Motor neuron (in vitro differentiated cells): ENCODE data around the gene PLPPR2. TPM values are rescaled to one million over a fixed set of nuclear protein-coding genes. Genes with fewer than 3 reads are reported as not detected.
"Not testable (repeated sequence)": the region's sequence is repeated elsewhere in the genome, so short reads cannot be mapped to it uniquely, and the experiment has no call there.

ENCODE experiments used
- ATAC-seq, 8 experiments: fragments of 200-7000 bp; cut with Tn5 transposase; replicated peaks in 6 of 8; 2 replicates each; pipeline ENCODE4 v1.8.0; 2021; ENCODE audit warnings: mild to moderate bottlenecking in 8 of 8, moderate library complexity in 8 of 8
- H3K27ac ChIP-seq, 2 donors: fragments of 250-450 bp; sonication (Bioruptor Pico); 2 replicates each; pipeline ENCODE4 v1.9.0; 2021; ENCODE audit warnings: antibody characterized with exemption in 2 of 2, mild to moderate bottlenecking in 2 of 2, moderate library complexity in 1 of 2
- H3K4me1 ChIP-seq, 2 donors: fragments of 250-450 bp; sonication (Bioruptor Pico); replicated peaks in 1 of 2; 2 replicates each; pipeline ENCODE4 v1.6.1; 2021; ENCODE audit warnings: antibody characterized with exemption in 2 of 2, mild to moderate bottlenecking in 2 of 2, moderate library complexity in 1 of 2
- H3K4me3 ChIP-seq, 5 donors: fragments of 250-450 bp; sonication (Bioruptor Pico); 2 replicates each; pipeline ENCODE4 v1.9.0; 2021; ENCODE audit warnings: antibody characterized with exemption in 5 of 5, mild to moderate bottlenecking in 5 of 5, moderate library complexity in 4 of 5
- WGBS, 10 experiments: fragments of 450-650 bp; shearing (Covaris generic); methylation state at CpG; one replicate each; pipeline ENCODE4 v1.0.0; 2022; 5-methylcytosine and 5-hydroxymethylcytosine counted together
- in situ Hi-C, 9 experiments: fragments of 400-800 bp; cut with MboI; loops; one replicate each; pipeline ENCODE4 v1.15.0; 2021; ENCODE audit warnings: low sequenced_read_pairs in 9 of 9, low pct_unique_long_range_greater_than_20kb in 2 of 9; ENCODE audit not compliant: unreplicated experiment in 9 of 9
- total RNA-seq, 8 experiments: library from RNA; unstranded; fragments of 300-600 nt; gene quantifications; 2 replicates each; pipeline versions ENCODE4 v1.2.3 to v1.2.4, GENCODE V29; 2022

Gene PLPPR2
- total RNA-seq, 8 experiments from 2014 or later: 21.5 to 46.5 (median 28.0) TPM

DNA sequence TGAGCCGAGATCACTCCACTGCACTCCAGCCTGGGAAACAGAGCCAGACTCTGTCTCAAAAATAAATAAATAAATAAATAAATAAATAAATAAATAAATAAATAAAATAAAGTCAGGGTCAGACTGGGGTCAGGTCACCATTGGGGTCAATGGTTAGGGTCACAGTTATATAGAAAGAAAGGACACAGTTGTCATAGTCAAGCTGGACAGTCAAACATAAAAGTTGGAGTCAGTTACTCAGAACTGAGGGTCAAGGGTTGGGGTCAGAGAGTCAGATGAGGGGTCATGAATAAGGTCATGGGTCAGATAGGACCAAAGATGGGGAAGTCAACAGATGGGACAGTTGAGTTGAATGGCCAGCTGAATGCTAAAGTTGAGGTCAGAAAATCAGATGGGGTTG lies 45.6 kb downstream of the PLPPR2 start:
- Histone ChIP-seq H3K4me1 (peaks cover 0 to 2% of the 10 kb centered on the region in 2 donors), H3K4me3 (no peak overlapping the region), H3K27ac (no peak overlapping the region)
- 18 to 86% (median 71%) methylated on average over 1 of the region's 1 CpG; no CpG with 5 or more reads in 4 of the 10 experiments for WGBS, 10 experiments
- no peak for ATAC-seq
- in situ Hi-C loops: no loop called here

DNA sequence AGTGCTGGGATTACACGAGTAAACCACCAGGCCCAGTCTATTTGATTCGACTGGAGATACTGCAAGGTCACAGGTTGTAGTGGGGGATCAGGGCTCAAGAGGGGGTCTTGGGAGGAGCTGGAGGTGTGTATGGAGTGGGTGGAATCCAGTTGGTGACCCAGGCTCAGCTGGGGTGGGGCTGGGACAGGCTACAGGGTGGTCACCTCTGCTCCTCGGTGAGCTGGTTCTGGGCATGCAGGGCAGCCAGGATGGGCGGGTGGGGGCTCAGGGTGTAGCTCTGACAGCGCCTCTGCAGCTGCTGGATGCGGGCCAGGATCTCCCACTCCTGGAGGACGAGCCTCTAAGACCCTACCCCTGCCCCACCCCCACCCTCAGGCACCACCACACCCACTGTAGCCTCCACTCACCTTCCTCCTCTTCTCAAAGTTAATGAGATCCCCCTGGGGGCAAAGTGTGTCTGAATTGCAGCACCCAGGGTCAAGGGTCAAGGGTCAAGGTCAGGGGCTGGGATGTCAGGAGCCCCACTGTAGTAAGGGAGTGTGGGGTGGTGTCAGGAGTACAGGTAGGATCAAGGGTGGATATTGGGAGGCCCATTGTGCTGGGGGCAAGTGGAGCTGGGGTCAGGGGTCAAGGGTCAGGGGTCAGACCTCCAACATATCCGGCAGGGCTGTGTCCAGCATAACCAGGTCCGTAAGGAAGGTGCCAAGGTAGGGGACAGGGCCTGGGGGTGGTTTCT lies 46.7 kb downstream of the PLPPR2 start:
- no peak overlapping the region for H3K27ac ChIP-seq
- H3K4me1 ChIP-seq: peaks cover 0 to 2% of the 10 kb centered on the region in 2 donors
- 87 to 100% (median 100%) methylated on average over 1 to 3 of the region's 9 CpGs; no CpG with 5 or more reads in 7 of the 10 experiments for WGBS, 10 experiments
- H3K4me3 ChIP-seq: no peak overlapping the region
- in situ Hi-C loops: no loop called here
- no peak for ATAC-seq

DNA sequence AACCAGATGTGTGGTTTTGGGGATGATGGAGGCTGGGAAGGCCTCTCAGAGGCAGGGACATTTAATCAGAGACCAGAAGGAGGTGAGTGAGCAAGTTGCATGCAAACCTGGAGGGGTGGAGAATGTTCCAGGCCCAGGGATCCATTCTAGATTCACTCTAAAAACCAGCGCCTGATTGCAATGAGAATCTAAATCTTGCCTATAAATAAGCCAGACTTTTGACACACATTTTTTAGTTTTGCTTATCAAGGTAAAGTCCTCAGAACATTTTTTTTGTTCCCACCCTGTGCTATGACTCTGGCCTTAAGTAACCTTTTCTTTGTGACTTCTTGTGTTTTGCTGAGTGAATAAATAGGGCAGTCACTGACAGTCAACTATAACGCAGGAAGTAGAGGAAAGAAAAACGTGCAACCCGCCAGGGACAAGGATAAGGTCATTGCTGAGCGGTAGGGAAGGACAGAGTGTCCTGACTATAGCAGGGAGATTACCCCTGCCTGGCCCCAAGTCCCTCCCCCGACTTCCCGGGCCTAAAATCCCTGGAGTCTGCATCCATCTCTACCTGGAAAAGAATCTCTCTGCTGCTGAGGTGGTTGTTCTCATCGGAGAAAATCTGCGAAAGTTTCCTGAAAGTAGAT lies 49.5 kb downstream of the PLPPR2 start:
- no peak overlapping the region for H3K4me3 ChIP-seq
- H3K4me1 ChIP-seq: no peaks in the 10 kb centered on the region
- peak in 2 of 8 experiments; percentile 32 to 41 for ATAC-seq
- H3K27ac ChIP-seq: no peak overlapping the region
- in situ Hi-C loops: no loop called here
- WGBS, 10 experiments: 10 to 67% (median 42%) methylated on average over 2 to 6 of the region's 9 CpGs; no CpG with 5 or more reads in 3 of the 10 experiments

DNA sequence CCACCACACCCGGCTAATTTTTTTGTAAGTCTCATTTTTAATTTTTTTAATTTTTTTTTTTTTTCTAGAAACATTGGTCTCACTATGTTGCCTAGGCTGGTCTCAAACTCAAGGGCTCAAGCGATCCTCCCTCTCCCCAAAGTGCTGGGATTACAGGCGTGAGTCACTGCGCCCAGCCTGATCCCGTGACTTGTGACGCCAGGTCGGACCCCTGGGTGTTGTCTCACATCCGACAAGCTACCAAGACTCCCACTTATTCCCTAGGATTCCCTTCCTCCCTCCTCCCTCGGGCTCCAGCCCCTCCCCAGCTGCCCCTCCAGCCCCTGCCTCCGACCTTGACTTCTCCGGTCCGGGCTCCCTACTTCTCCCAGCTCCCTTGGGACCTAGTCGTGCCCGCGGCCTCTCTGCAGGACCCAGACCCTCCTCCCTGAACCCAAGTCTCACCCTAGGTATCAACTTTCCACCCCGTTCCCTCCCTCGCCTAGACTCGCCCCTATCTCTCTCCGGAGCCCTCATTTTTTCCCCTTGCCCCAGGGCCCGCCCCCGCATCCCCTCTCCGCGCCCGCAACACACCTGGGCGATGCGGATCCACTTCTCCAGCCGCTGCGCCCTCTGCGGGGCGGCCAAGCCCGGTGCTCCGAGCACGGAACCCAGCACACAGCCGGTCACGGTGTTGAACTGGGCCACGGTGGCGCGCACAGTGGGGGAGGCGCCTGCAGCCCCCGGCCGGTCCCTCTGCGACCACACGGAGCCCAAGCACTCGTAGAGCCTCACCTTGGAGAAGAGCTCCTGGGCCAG lies 50.8 kb downstream of the PLPPR2 start:
- in situ Hi-C loops: no loop called here
- WGBS, 10 experiments: 33 to 100% (median 89%) methylated on average over 1 to 8 of the region's 44 CpGs; no CpG with 5 or more reads in 2 of the 10 experiments
- Histone ChIP-seq H3K4me3 (no peak overlapping the region), H3K4me1 (no peaks in the 10 kb centered on the region), H3K27ac (no peak overlapping the region)
- peak in 5 of 8 experiments; percentile 19 to 85 (median 47) for ATAC-seq

DNA sequence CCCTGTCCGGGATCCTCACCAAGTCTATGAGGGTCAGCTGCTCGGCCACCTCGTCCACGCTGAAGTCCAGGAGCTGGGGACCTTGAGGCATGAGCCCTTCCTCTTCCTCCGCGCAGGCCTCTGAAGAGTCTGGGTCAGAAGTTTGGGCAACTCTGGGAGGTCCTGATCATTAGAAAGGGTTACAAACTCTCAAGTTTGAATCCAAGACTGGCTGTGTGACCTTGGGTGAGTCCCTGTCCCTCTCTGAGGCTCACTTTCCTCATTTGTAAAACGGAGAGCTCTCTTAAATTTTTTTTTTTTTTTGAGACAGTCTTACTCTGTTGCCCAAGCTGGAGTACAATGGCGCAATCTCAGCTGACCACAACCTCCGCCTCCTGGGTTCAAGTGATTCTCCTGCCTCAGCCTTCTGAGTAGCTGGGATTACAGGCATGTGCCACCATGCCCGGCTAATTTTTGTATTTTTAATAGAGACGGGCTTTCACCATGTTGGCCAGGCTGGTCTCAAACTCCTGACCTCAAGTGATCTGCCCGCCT lies 51.5 kb downstream of the PLPPR2 start:
- in situ Hi-C loops: not testable (repeated sequence)

DNA sequence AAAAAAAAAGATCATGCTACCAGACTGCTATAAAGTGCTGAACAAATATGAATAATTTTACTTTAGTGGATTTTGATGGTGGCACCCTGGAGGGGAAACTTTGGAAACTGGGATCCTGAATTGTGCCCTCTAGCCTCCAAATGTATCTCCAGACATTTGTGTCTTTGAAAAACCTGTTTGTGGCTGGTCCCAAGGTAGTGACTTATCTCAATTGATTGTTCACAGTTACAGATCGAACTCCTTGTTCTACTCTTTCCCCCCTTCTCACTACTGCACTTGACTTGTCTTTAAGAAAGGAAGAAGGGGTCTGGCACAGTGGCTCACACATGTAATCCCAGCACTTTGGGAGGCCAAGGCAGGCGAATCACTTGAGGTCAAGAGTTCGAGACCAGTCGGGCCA lies 53.4 kb downstream of the PLPPR2 start:
- ATAC-seq: no peak
- no peaks in the 10 kb centered on the region for H3K4me1 ChIP-seq
- H3K4me3 ChIP-seq: no peak overlapping the region
- WGBS, 10 experiments: 71 to 100% (median 79%) methylated on average over 1 to 4 of the region's 4 CpGs; no CpG with 5 or more reads in 2 of the 10 experiments
- in situ Hi-C loops: no loop called here
- no peak overlapping the region for H3K27ac ChIP-seq

More for the DNA sequence above, 51.5 kb downstream of the PLPPR2 start:
- WGBS, 10 experiments: 52 to 100% (median 79%) methylated on average over 1 to 8 of the region's 12 CpGs; no CpG with 5 or more reads in 2 of the 10 experiments
- not testable (repeated sequence) for H3K4me1 ChIP-seq, H3K4me3 ChIP-seq, ATAC-seq, H3K27ac ChIP-seq

DNA sequence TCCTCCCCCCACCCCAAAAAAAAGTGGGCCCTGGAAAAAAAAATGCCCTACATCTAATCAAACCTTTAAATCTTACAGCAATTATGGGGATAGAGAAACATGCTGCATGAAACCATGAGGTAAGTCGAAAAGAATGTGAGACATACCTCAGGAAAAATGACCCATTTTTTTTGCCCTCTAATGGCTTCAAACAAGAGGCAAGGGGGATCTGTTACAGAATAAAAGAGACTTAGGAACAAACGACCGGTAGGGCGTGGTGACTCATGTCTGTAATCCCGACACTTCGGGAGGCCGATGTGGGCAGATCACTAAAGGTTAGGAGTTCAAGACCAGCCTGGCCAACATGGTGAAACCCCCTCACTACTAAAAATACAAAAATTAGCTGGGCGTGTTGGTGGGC lies 55.5 kb downstream of the PLPPR2 start:
- 23 to 100% (median 65%) methylated on average over 1 to 7 of the region's 8 CpGs; no CpG with 5 or more reads in 1 of the 10 experiments for WGBS, 10 experiments

DNA sequence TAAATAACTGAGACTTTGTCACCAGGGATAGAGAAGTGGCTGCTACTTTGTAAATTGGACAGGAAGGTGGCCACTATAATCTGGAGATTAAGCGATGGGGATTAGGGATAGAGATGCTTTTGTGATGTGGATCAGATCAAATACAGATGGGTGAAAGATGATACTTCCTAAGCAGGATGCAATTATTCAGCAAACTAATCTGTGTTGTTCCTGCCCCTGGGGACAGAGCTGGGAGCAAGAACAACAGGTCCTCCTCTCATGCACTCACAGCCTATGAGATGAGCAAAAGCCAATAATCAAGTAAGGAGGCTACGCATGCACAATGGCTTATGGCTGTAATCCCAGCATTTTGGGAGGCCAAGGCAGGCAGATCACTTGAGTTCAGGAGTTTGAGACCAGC lies 59.3 kb downstream of the PLPPR2 start:
- in situ Hi-C loops: no loop called here
- WGBS, 10 experiments: 50 to 83% (median 76%) methylated on average over 1 to 2 of the region's 2 CpGs; no CpG with 5 or more reads in 7 of the 10 experiments
- Histone ChIP-seq H3K27ac (no peak overlapping the region), H3K4me3 (no peak overlapping the region), H3K4me1 (peaks cover 0 to 9% of the 10 kb centered on the region in 2 donors)
- ATAC-seq: peak in 2 of 8 experiments; percentile 63 to 65

More for the DNA sequence above, 55.5 kb downstream of the PLPPR2 start:
- no peak overlapping the region for H3K4me3 ChIP-seq
- H3K27ac ChIP-seq: no peak overlapping the region
- H3K4me1 ChIP-seq: no peaks in the 10 kb centered on the region
- ATAC-seq: no peak
- in situ Hi-C loops: no loop called here

Other genes with a start within 250 kb of the PLPPR2 start
- gene SPC24, start 199.7 kb upstream of the PLPPR2 start, total RNA-seq: 10 to 100 TPM in 3 of 8 experiments, 1 to 10 TPM in 4, under 1 TPM in 1; 0.36 to 34.9 (median 2.6) TPM
- gene KANK2, start 157.9 kb upstream of the PLPPR2 start, total RNA-seq: 10 to 100 TPM in 5 of 8 experiments, 1 to 10 TPM in 3; 3.3 to 82.6 (median 30.3) TPM
- under 1 TPM in 2 of 8 experiments, not detected in 6; 0.49 to 0.85 TPM for gene ANGPTL8, start 115.8 kb upstream of the PLPPR2 start, total RNA-seq
- 10 to 100 TPM in 6 of 8 experiments, 1 to 10 TPM in 2; 5.4 to 60.0 (median 14.7) TPM for gene DOCK6, start 92.9 kb upstream of the PLPPR2 start, total RNA-seq
- not detected for gene TSPAN16, start 59.3 kb upstream of the PLPPR2 start, total RNA-seq
- gene RAB3D, start 15.8 kb upstream of the PLPPR2 start, total RNA-seq: 10 to 100 TPM in 4 of 8 experiments, 1 to 10 TPM in 4; 7.6 to 21.6 (median 10.7) TPM
- gene TMEM205, start 9.2 kb upstream of the PLPPR2 start, total RNA-seq: 100 to 1,000 TPM in 3 of 8 experiments, 10 to 100 TPM in 5; 72.1 to 148 (median 92.9) TPM
- 10 to 100 TPM in 5 of 8 experiments, 1 to 10 TPM in 3; 4.4 to 22.3 (median 14.4) TPM for gene CCDC159, start 8.9 kb upstream of the PLPPR2 start, total RNA-seq
- gene SWSAP1, start 19.2 kb downstream of the PLPPR2 start, total RNA-seq: 1 to 10 TPM; 1.7 to 4.0 (median 2.2) TPM
- 1 to 10 TPM; 1.7 to 6.1 (median 3.4) TPM for gene EPOR, start 28.9 kb downstream of the PLPPR2 start, total RNA-seq
- gene RGL3, start 63.9 kb downstream of the PLPPR2 start, total RNA-seq: 1 to 10 TPM in 5 of 8 experiments, under 1 TPM in 3; 0.60 to 3.1 (median 1.2) TPM
- gene ODAD3, start 79.7 kb downstream of the PLPPR2 start, total RNA-seq: 1 to 10 TPM in 5 of 8 experiments, under 1 TPM in 3; 0.45 to 5.1 (median 1.6) TPM
- 100 to 1,000 TPM; 160 to 255 (median 196) TPM for gene PRKCSH, start 80.2 kb downstream of the PLPPR2 start, total RNA-seq
- gene ELAVL3, start 125.6 kb downstream of the PLPPR2 start, total RNA-seq: 10 to 100 TPM in 5 of 8 experiments, under 1 TPM in 3; 0.22 to 95.6 (median 47.7) TPM
- 10 to 100 TPM in 3 of 8 experiments, 1 to 10 TPM in 5; 2.5 to 12.8 (median 8.4) TPM for gene ZNF653, start 150.4 kb downstream of the PLPPR2 start, total RNA-seq
- 10 to 100 TPM; 20.9 to 56.9 (median 47.6) TPM for gene ECSIT, start 173.7 kb downstream of the PLPPR2 start, total RNA-seq
- gene CNN1, start 183.4 kb downstream of the PLPPR2 start, total RNA-seq: 10 to 100 TPM in 1 of 8 experiments, 1 to 10 TPM in 6, under 1 TPM in 1; 0.55 to 11.5 (median 1.6) TPM
- 10 to 100 TPM; 48.1 to 93.5 (median 58.2) TPM for gene ELOF1, start 203.8 kb downstream of the PLPPR2 start, total RNA-seq
- gene ACP5, start 222.2 kb downstream of the PLPPR2 start, total RNA-seq: 10 to 100 TPM in 1 of 8 experiments, 1 to 10 TPM in 5, under 1 TPM in 2; 0.29 to 10.1 (median 2.4) TPM
- gene ZNF627, start 242.1 kb downstream of the PLPPR2 start, total RNA-seq: 10 to 100 TPM in 7 of 8 experiments, 1 to 10 TPM in 1; 6.8 to 55.7 (median 42.5) TPM